Measurements from ENCODE around the gene CLEC20A. TPM values are rescaled to one million over a fixed set of nuclear protein-coding genes. Genes with fewer than 3 reads are reported as not detected.

CLEC20A gene
- total and polyA plus RNA-seq, 9 donors = not detected

- H3K9me3 ChIP-seq = no peaks in the 10 kb centered on the region
- H3K36me3 ChIP-seq = no peaks in the 10 kb centered on the region
- H3K27ac ChIP-seq = no peak overlapping the region
- WGBS, 3 donors = 85 to 88% (median 85%) methylated on average over 4 of the region's 4 CpGs
- no peak for DNase-seq
- H3K27me3 ChIP-seq = no peaks in the 10 kb centered on the region
- intact Hi-C loops (cut with DNase I) = loop anchor here in 1 of 4 donors (10.0 kb wide), 1 partner anchor 846 kb away; no protein-coding TSS in a partner anchor
- no peaks in the 10 kb centered on the region for H3K4me1 ChIP-seq (ENCODE audit: insufficient read depth)
- TF ChIP-seq POLR2A (IDR thresholded peaks at IDR 0.05) (no peak), CTCF (IDR thresholded peaks at IDR 0.05) (no peak), EP300 (IDR thresholded peaks at IDR 0.05) (no peak)
- H3K4me3 ChIP-seq = no peak overlapping the region
Observed at GRCh38 chr1:178528953-178529335, 32.2 kb upstream of the CLEC20A start.

GRCh38 chr1:178528228-178528952, 31.6 kb upstream of the CLEC20A start:
- Histone ChIP-seq H3K36me3 (no peaks in the 10 kb centered on the region), H3K4me1 (ENCODE audit: insufficient read depth) (no peaks in the 10 kb centered on the region), H3K27ac (no peak overlapping the region), H3K9me3 (no peaks in the 10 kb centered on the region), H3K4me3 (no peak overlapping the region), H3K27me3 (no peaks in the 10 kb centered on the region)
- TF ChIP-seq POLR2A (IDR thresholded peaks at IDR 0.05) = no peak
- TF ChIP-seq EP300 (IDR thresholded peaks at IDR 0.05) = no peak
- no peak for TF ChIP-seq CTCF (IDR thresholded peaks at IDR 0.05)
- intact Hi-C loops (cut with DNase I) = loop anchor here in 1 of 4 donors (10.0 kb wide), 1 partner anchor 846 kb away; no protein-coding TSS in a partner anchor
- 87 to 88% (median 87%) methylated on average over 10 of the region's 10 CpGs for WGBS, 3 donors
- peak in 1 of 5 donors; percentile 23 for DNase-seq

GRCh38 chr1:178527117-178527516, 30.4 kb upstream of the CLEC20A start:
- Histone ChIP-seq H3K36me3 (no peaks in the 10 kb centered on the region), H3K9me3 (no peaks in the 10 kb centered on the region), H3K4me3 (no peak overlapping the region), H3K27me3 (no peaks in the 10 kb centered on the region), H3K27ac (no peak overlapping the region), H3K4me1 (ENCODE audit: insufficient read depth) (no peaks in the 10 kb centered on the region)
- 89 to 94% (median 93%) methylated on average over 4 of the region's 4 CpGs for WGBS, 3 donors
- intact Hi-C loops (cut with DNase I) = loop anchor here in 1 of 4 donors (10.0 kb wide), 1 partner anchor 848 kb away; no protein-coding TSS in a partner anchor
- DNase-seq = no peak
- TF ChIP-seq POLR2A (IDR thresholded peaks at IDR 0.05) = no peak
- TF ChIP-seq CTCF (IDR thresholded peaks at IDR 0.05) = no peak
- TF ChIP-seq EP300 (IDR thresholded peaks at IDR 0.05) = no peak

- TF ChIP-seq CTCF (IDR thresholded peaks at IDR 0.05) = no peak
- no peak for TF ChIP-seq POLR2A (IDR thresholded peaks at IDR 0.05)
- no peak for TF ChIP-seq EP300 (IDR thresholded peaks at IDR 0.05)
- Histone ChIP-seq H3K4me3 (no peak overlapping the region), H3K4me1 (ENCODE audit: insufficient read depth) (no peaks in the 10 kb centered on the region), H3K36me3 (no peaks in the 10 kb centered on the region), H3K27me3 (no peaks in the 10 kb centered on the region), H3K9me3 (no peaks in the 10 kb centered on the region), H3K27ac (no peak overlapping the region)
- intact Hi-C loops (cut with DNase I) = loop anchor here in 1 of 4 donors (10.0 kb wide), 1 partner anchor 854 kb away; no protein-coding TSS in a partner anchor
- DNase-seq = peak in 1 of 5 donors; percentile 13
- 81 to 99% (median 96%) methylated on average over 4 of the region's 4 CpGs for WGBS, 3 donors
Observed at GRCh38 chr1:178521241-178521640, 24.5 kb upstream of the CLEC20A start.

Measured in ovary (tissue), 9 donors.